ENCODE results near the gene CMIP.

Gene CMIP

GRCh38 chr16:81709016-81709900, 264.6 kb downstream of the CMIP start:
- no peak for DNase-seq

DNA sequence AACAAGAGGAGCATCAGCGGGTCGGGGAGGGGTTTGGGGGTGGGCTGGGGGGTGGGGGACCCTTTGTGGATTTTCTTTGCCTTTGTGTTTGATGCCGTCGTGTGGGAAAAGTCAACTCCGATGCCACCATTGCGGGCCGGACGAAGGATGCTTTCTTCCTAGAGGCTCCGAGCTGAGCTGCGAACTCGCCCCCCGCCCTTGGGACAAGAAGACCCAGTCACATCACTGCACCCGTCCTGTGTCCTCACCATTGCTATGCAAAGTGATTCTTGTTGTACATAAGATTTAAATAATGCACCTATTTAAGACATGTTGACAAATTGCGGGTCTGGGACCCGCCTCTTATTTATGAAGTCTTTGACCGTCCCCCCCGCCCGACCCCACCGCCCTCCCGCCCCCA, 265.4 kb downstream of the CMIP start:
- DNase-seq: no peak

DNA sequence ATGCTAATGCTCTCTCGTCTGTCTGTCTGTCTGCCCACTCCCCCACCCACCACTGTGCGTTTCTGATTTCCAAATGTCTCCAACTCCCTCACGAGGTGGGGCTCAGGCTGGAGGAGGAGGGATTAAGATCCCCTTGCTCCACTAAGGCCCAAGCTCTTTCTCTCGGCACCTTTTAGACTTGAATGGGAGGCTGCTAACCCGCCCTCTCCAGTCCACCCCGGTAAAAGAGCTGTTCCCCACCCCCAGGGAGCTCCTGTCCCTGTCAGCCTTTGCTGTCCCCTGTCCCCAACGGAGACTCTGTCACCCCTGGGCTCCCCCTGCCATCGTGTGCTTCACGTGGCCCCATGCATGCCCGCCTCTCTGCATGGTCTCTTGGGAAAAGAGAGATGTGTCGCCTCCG, 266.0 kb downstream of the CMIP start:
- no peak for DNase-seq

DNA sequence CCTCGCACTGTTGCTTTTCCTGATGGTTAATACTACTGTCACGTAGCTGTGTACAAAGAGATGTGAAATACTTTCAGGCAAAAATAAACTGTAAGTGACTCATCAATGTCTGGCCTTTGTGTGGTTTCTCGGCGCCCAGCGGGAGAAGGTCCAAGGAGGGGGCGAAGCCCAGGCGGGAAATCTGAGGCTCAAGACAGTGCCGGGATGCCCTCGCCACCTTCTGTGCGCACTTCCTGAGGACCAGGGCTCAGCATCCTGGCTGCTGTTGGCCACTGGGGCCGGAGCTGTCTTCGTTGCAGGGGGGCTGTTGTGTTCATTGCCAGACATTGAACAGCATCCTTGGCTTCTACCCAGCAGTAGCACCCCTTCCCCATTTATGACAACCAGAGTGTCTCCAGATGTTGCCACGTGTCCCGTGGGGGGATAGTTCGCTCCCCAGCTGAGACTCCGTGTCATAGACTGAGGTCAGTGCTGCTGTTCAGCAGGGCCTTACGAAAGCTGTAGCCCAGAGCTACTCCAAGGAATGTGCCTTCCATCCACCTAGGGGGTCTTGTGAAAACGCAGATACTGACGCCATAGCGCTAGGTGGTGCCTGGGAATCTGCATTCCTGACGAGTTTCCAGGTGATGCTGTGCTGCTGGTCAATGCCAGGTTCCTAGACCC, 267.2 kb downstream of the CMIP start:
- no peak for DNase-seq

- no peak for DNase-seq
Observed at GRCh38 chr16:81712681-81713080, 268.1 kb downstream of the CMIP start.

DNA sequence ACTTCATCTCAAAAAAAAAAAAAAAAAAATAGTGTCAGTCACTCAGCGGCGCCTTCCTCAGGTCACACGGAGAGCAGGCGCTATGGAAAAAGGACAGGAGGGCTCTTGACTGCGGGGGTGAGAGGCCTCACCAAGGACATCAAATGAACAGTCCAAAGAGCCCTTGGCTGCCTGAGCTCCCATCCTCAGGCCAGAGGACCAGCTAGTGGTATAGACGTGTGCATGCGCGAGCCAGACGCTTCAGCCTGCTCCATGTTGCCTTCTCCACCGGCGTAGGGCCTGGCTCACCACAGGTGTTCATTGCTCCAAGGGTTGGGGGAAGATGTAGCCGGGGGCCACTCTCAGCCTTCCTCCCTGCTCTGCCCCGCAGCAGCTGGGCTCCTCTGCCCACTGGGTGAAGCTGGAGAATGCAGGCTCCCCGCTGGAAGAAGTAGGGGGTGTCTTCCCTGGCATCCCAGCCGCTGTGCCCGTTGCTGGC, 268.7 kb downstream of the CMIP start:
- no peak for DNase-seq

DNA sequence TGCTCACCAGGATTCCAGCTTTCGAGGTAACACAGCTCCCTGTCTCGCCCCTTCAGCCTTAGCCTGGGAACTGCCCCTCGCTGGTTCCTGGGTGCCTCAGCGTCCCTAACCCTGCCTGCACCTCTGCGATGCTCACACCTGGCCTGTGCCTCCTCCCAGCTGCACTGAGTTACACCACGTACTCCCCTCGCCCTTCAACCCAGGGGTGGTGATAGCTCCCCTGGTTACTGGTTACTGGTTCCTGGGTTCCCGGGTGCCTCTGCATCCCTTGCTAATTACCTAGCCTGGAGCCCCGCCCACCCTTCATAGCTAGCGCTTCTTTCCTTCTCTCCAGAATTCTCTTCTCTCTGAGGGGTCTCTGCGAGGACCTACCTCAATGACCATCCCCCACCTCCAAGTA, 269.2 kb downstream of the CMIP start:
- DNase-seq: no peak

- DNase-seq: no peak
Observed at GRCh38 chr16:81714583-81714982, 270.0 kb downstream of the CMIP start.

GRCh38 chr16:81715358-81716196, 271.0 kb downstream of the CMIP start:
- no peak for DNase-seq

DNA sequence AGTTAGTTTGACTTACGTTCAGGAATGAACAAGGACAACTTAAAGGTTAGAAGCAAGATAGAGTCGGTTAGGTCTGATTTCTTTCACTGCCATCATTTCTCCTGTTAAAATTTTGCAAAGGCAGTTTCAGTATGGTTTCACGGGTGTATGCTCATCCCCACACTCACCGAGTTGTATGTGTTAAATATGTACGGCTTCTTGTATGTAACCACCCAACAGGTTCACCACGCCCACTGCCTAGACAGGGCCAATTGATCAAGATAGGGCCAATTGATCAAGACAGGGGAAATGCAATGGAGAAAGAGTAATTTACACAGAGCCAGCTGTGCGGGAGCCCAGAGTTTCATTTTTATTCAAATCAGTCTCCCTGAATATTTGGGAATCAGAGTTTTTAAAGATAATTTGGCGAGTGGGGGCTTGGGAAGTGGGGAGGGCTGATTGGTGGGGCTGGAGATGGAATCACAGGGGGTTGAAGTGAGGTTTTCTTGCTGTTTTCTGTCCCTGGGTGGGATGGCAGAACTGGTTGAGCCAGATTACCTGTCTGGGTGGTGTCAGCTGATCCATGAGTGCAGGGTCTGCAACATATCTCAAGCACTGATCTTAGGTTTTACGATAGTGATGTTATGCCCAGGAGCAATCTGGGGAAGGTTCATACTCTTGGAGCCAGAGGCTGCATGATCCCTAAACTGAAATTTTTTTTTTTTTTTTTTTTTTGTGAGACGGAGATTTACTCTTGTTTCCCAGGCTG, 272.0 kb downstream of the CMIP start:
- DNase-seq: peak; percentile 62

GRCh38 chr16:81717662-81718189, 273.1 kb downstream of the CMIP start:
- DNase-seq: no peak

GRCh38 chr16:81718637-81719036, 274.0 kb downstream of the CMIP start:
- DNase-seq: no peak

- no peak for DNase-seq
Observed at GRCh38 chr16:81719993-81720392, 275.4 kb downstream of the CMIP start.

DNA sequence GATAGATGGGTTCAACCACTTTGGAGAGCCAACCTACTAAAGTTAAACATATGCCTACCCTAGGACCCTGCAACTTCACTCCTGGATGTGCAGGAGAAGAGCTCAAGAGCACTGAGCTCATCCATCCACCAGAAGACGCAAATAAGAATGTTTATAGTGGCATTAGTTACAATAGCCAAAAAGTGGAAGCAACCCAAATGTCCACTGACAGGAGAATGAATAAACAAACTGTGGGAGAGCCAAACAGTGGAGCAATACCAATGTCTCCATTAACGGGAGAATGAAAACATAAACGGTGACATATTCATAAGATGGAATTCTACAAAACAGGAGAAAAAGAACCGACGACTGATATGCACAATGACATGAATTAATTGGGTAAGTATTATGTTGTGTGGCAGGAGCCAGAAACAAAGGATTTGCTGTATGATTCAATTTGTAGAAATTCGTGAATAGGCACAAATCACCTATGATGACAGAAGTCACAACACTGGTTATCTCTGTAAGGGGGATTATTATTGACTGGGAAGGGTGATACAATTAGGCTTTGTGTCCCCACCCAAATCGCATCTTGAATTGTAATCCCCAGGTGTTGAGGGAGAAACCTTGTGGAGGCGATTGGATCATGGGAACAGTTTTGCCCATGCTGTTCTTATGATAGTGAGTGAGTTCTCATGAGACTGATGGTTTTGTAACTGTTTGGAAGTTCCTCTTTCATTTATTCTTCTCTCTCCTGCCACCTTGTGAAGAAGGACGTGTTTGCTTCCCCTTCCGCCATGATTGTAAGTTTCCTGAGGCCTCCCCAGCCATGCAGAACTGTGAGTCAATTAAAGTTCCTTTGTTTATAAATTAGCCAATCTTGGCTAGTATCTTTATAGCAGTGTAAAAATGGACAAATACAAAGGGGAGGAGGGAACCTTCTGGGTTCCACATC, 276.6 kb downstream of the CMIP start:
- DNase-seq: no peak

DNA sequence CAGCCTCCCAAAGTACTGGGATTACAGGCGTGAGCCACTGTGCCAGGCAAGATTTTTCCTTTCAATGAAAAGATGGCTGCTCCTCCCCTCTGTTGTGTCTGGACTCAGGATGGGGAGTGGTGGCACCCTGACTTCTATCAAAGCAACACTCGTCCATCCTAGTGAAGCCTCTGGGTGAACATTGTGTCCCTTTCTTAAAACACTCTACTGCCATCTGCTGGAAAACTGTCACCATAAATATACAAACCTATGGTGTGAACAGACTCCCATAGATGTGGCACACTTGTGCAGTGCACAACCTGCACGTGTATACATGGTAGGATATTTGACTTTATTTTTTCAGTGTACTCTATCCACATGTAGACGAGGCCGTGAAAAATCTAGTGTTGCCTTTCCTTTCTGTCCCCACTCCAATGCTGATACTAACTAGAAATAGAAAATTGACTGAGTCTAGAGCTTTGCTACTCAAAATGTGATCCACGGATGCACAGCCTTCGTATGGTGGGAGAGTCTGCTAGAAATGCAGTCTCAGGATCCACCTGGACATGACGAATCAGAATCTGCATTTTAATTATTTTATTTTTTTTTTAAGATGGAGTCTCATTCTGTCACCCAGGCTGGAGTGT, 278.6 kb downstream of the CMIP start:
- DNase-seq: no peak

DNA sequence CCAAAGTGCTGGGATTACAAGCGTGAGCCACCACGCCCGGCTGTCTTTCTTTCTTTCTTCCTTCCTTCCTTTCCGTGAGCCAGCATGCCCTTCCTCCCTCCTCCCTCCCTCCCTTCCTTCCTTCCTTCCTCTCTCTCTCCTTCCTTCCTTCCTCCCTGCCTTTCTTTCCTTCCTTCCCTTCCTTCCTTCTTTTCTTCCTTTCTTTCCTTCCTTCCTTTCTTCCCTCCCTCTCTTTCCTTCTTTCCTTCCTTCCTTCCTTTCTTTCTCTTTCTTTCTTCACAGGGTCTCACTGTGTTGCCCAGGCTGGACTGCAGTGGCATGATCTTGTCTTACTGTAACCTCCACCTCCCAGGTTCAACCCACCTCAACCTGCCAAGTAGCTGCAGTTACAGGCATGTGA, 283.8 kb downstream of the CMIP start:
- no peak for DNase-seq

DNA sequence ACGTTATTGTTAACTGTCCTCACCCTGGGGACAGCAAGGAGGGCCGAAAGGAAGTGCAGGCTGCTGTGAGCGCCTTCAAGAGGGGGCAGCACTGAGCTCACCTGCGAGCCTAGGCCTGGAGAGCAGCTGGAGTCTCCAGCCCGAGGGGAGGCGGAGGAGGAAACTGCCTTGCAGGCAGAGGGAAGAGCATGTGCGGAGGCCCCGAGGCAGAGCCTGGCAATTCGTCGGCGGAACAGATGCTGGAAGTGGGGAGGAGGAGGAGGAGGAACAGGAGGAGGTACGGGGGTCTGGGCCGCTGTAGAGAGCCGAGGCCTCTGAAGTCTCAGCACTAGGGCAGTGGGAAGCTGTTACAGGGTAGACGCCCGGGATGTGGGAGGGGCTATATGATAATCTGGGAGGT, 284.8 kb downstream of the CMIP start:
- DNase-seq: no peak

GRCh38 chr16:81730090-81731051, 285.8 kb downstream of the CMIP start:
- DNase-seq: peak; percentile 59

DNA sequence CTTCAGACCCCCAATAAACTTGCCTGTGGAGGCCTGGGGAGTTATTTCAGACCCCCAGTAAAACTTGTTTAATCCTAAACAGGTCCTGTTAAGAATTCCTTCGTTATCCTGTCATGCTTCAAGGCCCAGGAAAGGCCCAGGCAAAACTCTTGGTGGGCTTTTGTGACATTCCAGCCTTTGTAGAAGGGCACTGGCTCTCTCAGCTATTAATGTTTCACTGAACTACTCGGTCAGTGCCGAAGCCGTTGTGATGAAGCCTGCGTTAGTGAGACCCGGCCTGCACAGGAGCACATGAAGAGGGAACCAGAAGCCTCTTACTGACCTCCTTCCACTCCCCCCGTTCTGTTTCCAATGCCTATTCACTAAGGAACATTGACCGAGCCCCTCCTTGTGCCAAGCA, 287.0 kb downstream of the CMIP start:
- no peak for DNase-seq

Data from stimulated activated CD4-positive, alpha-beta T cell treated with anti-CD3 and anti-CD28 coated beads, Interleukin-1b, Interleukin-23, amount 100 ng/mL, for 48 hours (primary cell).